T-helper 1 cell treated with Interleukin-12 subunit alpha and Interleukin-12 subunit beta and Interleukin-4 antibody, amounts not matched to agents 30 μg/mL and 1 μg/mL, for 36 hours (primary cell): ENCODE measurements around the gene TMEM106B.
A peak's percentile ranks its signal among the peaks of the same experiment; 100 is the strongest.
"Not testable (repeated sequence)": the region's sequence is repeated elsewhere in the genome, so short reads cannot be mapped to it uniquely, and the experiment has no call there.

Experiments used
- H3K27ac Mint-ChIP-seq: one replicate; pipeline ENCODE4 v1.8.0; 2021; ENCODE audit warnings: mild to moderate bottlenecking, mixed read lengths
- H3K27me3 Mint-ChIP-seq: one replicate; pipeline ENCODE4 v1.8.0; 2021; ENCODE audit warnings: low read depth, mixed read lengths
- H3K36me3 Mint-ChIP-seq: one replicate; pipeline ENCODE4 v1.8.0; 2021; ENCODE audit warnings: low read depth, mixed read lengths
- H3K4me1 Mint-ChIP-seq: one replicate; pipeline ENCODE4 v1.8.0; 2021; ENCODE audit warnings: low read depth, mixed read lengths
- H3K4me3 Mint-ChIP-seq: one replicate; pipeline ENCODE4 v1.8.0; 2021; ENCODE audit warnings: mild to moderate bottlenecking, moderate library complexity, mixed read lengths
- H3K9me3 Mint-ChIP-seq: one replicate; pipeline ENCODE4 v1.8.0; 2021; ENCODE audit warnings: mixed read lengths

The TMEM106B gene

DNA sequence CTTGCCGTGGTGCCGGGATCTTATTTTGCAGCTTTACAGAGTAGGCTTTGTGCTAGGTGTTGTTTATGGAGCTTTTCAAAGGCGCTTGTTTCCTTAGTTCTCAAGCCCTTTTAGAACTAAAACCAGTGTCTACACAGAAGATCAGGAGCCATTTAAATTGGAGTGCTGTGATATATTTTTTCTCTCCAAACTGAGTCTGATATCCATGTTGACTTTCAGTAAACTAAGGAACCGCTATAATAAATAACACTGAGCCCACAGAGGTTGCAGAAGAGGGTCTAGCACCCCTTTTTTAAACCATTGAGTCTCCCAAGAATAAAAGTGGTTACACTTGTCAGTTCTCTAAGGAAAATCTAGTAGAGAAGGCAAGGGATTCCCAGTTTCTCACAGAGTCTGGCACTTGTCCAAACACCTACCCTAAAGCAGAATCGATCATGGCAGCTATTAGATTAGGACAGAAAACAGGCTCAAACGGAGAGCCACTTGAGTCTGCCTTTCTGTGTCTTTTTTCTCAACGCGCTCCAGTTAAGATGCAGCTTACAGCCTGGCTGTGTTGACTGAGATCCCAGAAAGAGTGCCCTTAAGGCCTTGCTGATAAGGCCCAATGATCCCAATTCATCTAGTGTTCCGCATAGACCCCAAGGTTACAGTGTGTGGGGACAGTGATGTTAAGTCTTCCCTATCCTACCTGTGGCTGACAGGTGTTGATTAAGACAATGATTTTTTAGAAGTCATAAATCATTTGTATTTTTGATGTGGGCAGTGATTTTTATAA lies 804 bp downstream of the TMEM106B start:
- peak overlapping the region; percentile 97 for H3K27ac Mint-ChIP-seq
- peak overlapping the region; percentile 95 for H3K4me3 Mint-ChIP-seq
- H3K9me3 Mint-ChIP-seq: no peaks in the 10 kb centered on the region
- peaks cover 32% of the 10 kb centered on the region for H3K4me1 Mint-ChIP-seq
- peaks cover 25% of the 10 kb centered on the region for H3K36me3 Mint-ChIP-seq
- H3K27me3 Mint-ChIP-seq: peaks cover 35% of the 10 kb centered on the region

DNA sequence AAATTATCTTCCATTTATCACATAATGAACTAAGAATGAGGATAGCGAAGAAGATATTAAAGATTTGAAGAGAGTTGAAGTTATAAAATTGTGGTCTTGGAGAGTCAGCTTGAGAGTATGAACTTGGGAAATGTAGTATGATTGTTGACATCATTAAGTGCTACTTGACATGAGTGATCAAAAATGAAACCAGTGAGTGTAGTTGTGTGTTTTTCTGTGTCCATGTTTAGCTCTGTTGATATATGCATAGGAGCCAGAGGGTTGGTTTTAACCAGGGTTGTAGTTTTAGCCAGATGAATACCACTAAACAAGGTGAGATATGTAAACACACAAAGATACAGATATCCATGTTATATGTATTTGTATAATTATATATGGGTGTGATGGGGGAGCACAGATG lies 6.2 kb downstream of the TMEM106B start:
- peaks cover 30% of the 10 kb centered on the region for H3K4me1 Mint-ChIP-seq
- H3K27ac Mint-ChIP-seq: no peak overlapping the region
- peaks cover 58% of the 10 kb centered on the region for H3K36me3 Mint-ChIP-seq
- no peak overlapping the region for H3K4me3 Mint-ChIP-seq
- no peaks in the 10 kb centered on the region for H3K9me3 Mint-ChIP-seq
- no peaks in the 10 kb centered on the region for H3K27me3 Mint-ChIP-seq

DNA sequence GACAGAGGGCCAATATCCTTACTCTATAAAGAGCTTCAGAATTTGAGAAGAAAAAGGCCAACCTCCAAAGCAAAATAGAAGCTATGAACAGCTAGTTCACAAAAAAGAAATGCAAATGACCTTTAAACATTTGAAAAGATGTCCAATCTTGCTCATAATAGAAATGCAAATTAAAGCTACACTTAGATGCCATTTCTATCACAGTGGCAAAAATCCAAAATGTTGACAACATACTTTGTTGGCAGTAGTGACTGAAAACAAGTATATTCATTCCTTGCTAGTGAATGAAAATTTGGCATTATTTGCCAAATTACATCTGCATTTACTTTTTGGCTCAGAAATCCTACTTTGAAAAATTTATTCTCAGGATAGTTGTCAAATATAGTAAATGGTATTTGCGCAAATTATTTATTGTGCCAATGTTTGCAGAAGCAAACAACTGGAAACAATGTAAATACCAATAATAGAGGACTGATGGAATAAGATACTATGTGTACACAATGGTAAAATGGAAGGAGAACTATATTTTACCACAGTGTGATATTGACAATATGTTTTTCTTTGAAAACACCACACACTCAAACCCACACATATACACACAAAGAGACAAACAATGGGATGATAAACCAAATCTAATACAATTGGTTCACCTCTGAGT lies 9.4 kb downstream of the TMEM106B start:
- H3K27ac Mint-ChIP-seq: no peak overlapping the region
- peaks cover 69% of the 10 kb centered on the region for H3K36me3 Mint-ChIP-seq
- H3K4me3 Mint-ChIP-seq: no peak overlapping the region
- peaks cover 3% of the 10 kb centered on the region for H3K9me3 Mint-ChIP-seq
- H3K4me1 Mint-ChIP-seq: peaks cover 34% of the 10 kb centered on the region
- H3K27me3 Mint-ChIP-seq: no peaks in the 10 kb centered on the region

DNA sequence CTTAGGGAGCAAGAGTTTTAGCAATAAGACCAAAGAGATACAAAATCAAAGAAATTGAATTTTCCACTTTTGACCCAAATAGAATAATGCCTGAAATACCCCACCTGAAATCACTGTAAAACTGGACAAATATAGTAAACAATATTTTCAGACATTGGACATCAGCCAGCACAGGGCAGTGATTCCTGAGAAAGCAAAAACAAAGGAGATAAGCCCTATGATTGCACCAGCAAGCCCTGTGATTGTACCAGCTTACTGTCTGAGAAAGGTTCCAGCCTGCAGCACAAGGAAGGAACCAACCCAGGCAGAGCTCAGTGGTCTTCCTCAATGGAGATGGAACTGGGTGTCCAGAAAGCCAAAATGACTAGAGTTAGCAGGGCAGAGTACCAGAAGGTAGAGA lies 10.3 kb downstream of the TMEM106B start:
- H3K4me3 Mint-ChIP-seq: no peak overlapping the region
- peaks cover 68% of the 10 kb centered on the region for H3K36me3 Mint-ChIP-seq
- H3K9me3 Mint-ChIP-seq: peaks cover 10% of the 10 kb centered on the region
- H3K27me3 Mint-ChIP-seq: no peaks in the 10 kb centered on the region
- H3K4me1 Mint-ChIP-seq: peaks cover 40% of the 10 kb centered on the region
- H3K27ac Mint-ChIP-seq: no peak overlapping the region

DNA sequence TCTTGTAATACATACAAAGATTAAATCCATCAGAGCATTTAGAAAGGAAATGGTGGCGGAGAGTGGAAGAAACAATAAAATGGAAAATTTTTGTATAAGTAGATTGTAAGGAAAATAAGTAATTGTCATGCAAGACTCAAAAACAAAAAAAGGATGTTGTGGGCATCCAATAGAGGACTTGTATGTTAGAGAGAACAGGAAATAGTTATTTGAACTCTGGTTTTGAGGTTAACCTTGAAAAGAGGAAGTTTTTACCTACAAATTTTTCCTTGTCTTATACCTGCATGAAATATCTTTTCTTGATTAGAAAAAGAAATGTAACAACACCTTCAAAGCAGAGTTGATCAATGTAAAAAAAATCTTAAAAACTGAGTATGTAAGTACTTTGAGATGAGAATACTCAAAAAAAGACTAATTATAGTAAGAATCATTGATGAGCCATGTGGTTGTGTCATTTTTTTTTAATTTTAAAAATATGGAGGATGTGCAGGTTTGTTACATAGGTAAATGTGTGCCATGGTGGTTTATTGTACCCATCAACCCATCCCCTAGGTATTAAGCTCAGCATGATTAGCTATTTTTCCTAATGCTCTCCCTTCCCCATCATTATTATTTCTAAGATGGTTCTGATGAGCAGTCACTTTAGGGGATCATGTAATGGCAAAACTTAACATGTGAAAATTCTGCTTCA lies 11.9 kb downstream of the TMEM106B start:
- H3K4me1 Mint-ChIP-seq: peaks cover 31% of the 10 kb centered on the region
- no peaks in the 10 kb centered on the region for H3K27me3 Mint-ChIP-seq
- peak overlapping the region; percentile 67 for H3K27ac Mint-ChIP-seq
- peaks cover 58% of the 10 kb centered on the region for H3K36me3 Mint-ChIP-seq
- H3K4me3 Mint-ChIP-seq: peak overlapping the region; percentile 25
- H3K9me3 Mint-ChIP-seq: peaks cover 10% of the 10 kb centered on the region

DNA sequence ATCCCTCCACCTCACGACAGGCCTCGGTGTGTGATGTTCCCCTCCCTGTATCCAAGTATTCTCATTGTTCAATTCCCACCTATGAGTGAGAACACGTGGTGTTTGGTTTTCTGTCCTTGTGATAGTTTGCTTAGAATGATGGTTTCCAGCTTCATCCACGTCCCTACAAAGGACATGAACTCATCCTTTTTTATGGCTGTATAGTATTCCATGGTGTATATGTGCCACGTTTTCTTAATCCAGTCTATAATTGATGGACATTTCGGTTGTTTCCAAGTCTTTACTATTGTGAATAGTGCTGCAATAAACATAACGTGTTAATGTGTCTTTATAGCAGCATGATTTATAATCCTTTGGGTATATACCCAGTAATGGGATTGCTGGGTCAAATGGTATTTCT lies 13.9 kb downstream of the TMEM106B start:
- H3K27me3 Mint-ChIP-seq, H3K27ac Mint-ChIP-seq, H3K4me3 Mint-ChIP-seq: not testable (repeated sequence)
- Mint-ChIP-seq H3K4me1 (peaks cover 31% of the 10 kb centered on the region), H3K9me3 (peaks cover 10% of the 10 kb centered on the region), H3K36me3 (peaks cover 44% of the 10 kb centered on the region)

DNA sequence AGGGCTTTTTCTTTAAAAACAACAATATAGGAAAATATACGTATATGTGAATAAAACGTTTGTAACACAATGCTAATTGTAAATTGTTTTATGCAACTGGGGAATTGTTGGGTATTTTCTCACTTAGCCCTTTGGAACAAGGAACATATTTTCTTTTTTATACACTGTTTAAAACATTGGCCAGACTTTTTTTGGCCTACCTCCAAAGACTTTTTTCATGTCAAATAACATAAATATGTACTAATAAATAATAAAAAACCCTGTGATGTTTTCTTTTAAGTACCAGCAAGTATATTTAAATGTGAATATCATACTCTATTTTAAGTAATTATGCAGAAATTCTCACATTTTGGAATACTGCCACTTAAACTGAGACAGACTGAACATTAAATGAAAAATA lies 15.7 kb downstream of the TMEM106B start:
- H3K27me3 Mint-ChIP-seq: no peaks in the 10 kb centered on the region
- H3K4me1 Mint-ChIP-seq: peaks cover 24% of the 10 kb centered on the region
- no peak overlapping the region for H3K27ac Mint-ChIP-seq
- no peak overlapping the region for H3K4me3 Mint-ChIP-seq
- peaks cover 37% of the 10 kb centered on the region for H3K36me3 Mint-ChIP-seq
- peaks cover 10% of the 10 kb centered on the region for H3K9me3 Mint-ChIP-seq

DNA sequence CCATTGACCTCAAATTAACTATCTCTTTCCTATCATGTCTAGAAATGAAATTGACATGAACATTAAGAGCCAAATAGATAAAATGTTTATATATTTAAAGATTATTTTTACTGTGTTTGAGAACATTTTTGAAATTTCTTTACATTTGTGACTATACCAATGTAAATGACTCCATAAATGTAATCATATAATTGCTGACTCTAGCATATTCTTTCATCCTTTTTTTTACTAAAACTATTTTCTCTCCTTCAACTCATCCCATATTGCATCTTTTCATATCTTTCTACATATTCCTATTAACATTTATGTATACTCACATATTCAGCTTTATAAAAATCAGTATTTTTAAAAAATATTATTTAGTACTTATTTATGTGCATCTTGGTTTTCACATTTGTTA lies 16.9 kb downstream of the TMEM106B start:
- H3K9me3 Mint-ChIP-seq: peaks cover 10% of the 10 kb centered on the region
- no peak overlapping the region for H3K27ac Mint-ChIP-seq
- H3K27me3 Mint-ChIP-seq: no peaks in the 10 kb centered on the region
- H3K36me3 Mint-ChIP-seq: peaks cover 35% of the 10 kb centered on the region
- no peak overlapping the region for H3K4me3 Mint-ChIP-seq
- H3K4me1 Mint-ChIP-seq: peaks cover 17% of the 10 kb centered on the region

DNA sequence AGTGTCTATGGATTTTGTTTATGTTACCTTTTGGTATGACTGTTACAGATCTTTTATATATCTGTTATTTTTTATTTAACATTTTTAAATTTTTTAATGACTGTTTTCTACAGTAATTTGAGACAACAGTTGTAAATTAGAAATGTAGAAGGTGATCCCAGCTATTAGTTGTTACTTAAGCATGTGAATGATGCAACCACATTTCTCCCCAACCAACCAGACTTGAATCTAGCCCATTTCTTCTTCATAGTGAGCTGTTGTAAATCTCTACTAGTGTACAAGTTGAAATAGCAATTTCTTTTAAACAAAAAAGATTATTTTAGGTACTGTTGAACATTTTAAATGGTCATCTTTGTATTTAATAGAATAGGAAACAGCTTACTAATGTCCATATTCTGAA lies 18.0 kb downstream of the TMEM106B start:
- Mint-ChIP-seq H3K27me3 (no peaks in the 10 kb centered on the region), H3K4me3 (no peak overlapping the region), H3K4me1 (peaks cover 10% of the 10 kb centered on the region), H3K27ac (no peak overlapping the region), H3K9me3 (peaks cover 10% of the 10 kb centered on the region), H3K36me3 (peaks cover 39% of the 10 kb centered on the region)

DNA sequence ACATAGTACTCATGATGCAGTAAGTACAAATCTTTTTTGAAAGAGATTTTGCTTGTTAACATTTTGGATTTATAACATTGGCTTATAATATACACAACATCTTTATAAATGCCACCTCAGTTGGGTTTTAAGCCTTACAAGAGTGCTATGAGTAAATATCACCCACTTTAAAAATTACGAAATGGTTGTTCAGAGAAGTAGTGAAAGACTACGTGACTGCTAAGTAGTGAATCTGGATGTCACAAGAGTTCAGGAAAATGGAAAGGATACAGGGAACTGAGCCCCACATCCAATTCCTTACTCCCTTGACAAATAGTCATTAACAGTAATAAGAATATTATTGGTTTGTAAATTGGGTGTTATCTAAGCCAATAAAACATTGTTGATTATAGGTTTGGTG lies 20.0 kb downstream of the TMEM106B start:
- H3K27me3 Mint-ChIP-seq: no peaks in the 10 kb centered on the region
- peaks cover 24% of the 10 kb centered on the region for H3K36me3 Mint-ChIP-seq
- no peak overlapping the region for H3K27ac Mint-ChIP-seq
- H3K4me3 Mint-ChIP-seq: no peak overlapping the region
- H3K9me3 Mint-ChIP-seq: peaks cover 4% of the 10 kb centered on the region
- H3K4me1 Mint-ChIP-seq: peaks cover 4% of the 10 kb centered on the region

DNA sequence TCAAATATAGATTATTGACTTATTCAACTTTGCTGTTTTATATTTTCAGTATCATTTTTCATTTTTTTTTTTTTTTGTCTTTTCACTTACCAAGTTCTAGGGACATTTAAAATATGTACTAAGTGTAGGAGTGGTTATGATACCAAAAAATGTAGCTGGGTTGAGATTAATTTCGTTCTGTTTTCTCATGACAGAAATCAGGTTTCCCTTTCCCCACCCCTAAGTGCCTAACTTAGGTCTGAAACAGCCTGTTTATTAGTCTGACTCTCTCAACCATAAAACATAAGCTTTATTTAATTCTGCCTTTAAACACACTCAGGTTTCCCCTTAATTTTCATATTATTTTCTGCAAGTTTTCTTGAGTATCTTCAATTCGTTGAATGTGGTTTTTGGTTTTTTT lies 22.1 kb downstream of the TMEM106B start:
- H3K4me3 Mint-ChIP-seq: no peak overlapping the region
- H3K27me3 Mint-ChIP-seq: no peaks in the 10 kb centered on the region
- no peaks in the 10 kb centered on the region for H3K4me1 Mint-ChIP-seq
- H3K36me3 Mint-ChIP-seq: peaks cover 29% of the 10 kb centered on the region
- H3K27ac Mint-ChIP-seq: no peak overlapping the region
- peaks cover under 1% of the 10 kb centered on the region for H3K9me3 Mint-ChIP-seq

DNA sequence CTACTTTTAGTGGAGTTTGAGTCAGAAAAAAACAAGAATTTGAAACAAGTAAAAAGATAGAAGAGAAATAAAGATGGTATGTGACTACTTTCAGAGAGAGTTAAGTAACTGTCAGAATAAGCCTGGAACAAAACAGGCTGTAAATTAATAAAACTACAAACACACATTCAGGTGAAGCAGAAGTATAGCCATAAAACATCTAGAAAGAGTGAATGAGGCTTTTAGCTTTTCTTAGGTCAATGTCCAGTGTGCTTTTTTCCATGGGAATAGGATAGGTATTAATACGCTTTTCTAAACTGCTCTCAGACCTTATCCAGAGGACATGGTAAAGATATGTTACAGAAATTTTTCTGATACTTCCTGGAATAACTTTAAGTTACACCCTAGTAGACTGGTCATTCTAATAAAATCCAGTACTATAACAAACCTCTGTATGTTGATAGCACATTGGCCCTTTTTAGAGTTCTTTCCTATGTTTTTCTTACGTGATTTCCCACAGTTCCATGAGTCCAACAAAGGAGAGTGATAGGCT lies 23.3 kb downstream of the TMEM106B start:
- Mint-ChIP-seq H3K36me3 (peaks cover 39% of the 10 kb centered on the region), H3K27ac (no peak overlapping the region), H3K27me3 (no peaks in the 10 kb centered on the region), H3K9me3 (peaks cover 10% of the 10 kb centered on the region), H3K4me1 (peaks cover 5% of the 10 kb centered on the region), H3K4me3 (no peak overlapping the region)

DNA sequence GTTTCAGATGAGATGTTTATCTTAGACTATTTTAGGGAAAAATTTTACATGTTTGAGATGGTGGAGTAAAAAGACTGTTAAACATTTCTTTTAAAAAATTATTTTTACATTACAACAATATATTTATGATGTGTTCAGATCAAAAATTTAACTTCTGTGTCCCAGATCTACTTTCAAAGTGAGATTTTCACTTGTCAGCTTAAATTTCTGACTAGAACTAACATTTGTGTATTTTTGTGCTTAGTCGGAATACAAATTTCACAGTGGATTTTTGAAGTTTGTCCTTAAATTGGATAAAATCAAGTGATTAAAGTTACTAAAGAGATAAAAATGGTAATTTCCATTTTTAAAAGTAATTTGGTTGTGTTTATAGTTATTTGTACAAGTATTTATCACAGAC lies 24.9 kb downstream of the TMEM106B start:
- Mint-ChIP-seq H3K27ac (no peak overlapping the region), H3K4me3 (no peak overlapping the region), H3K36me3 (peaks cover 38% of the 10 kb centered on the region), H3K4me1 (peaks cover 9% of the 10 kb centered on the region), H3K9me3 (peaks cover 14% of the 10 kb centered on the region), H3K27me3 (no peaks in the 10 kb centered on the region)

DNA sequence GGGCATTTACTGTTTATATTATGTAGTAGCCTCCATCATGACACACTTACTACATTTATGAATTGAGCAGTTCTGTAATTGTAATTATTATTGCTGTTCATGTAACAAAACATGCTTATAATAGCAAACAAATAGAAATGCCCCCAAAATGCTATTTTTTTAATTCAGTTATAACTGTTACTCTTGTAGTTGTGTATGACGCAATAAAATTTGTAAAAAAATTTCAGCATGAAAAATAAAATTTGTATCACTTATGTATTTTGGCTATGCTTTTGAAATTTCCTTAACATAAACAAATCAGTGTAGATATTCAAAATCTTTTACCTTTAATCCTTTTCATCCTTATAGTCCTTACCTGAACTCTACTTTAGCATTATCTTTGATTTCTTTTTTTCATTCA lies 25.9 kb downstream of the TMEM106B start:
- Mint-ChIP-seq H3K9me3 (peaks cover 14% of the 10 kb centered on the region), H3K27ac (no peak overlapping the region), H3K4me1 (peaks cover 9% of the 10 kb centered on the region), H3K4me3 (no peak overlapping the region), H3K36me3 (peaks cover 35% of the 10 kb centered on the region), H3K27me3 (no peaks in the 10 kb centered on the region)

DNA sequence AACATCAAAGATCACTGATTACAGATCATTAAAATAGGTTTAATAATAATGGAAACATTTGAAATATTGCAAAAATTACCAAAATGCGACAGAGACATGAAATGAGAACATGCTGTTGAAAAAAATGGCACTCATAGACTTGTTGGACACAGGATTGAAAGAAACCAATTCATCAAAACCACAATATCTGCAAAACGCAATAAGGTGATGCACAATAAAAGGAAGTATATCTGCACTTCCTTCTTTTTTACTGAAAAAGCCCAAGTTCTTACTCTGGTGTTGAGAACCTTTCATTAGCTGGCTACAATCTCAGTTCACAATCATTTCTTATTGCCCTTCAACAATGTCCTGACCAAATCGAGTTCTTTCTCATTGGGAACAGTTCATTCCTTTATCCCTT lies 28.7 kb downstream of the TMEM106B start:
- Mint-ChIP-seq H3K9me3 (peaks cover 14% of the 10 kb centered on the region), H3K36me3 (peaks cover 23% of the 10 kb centered on the region), H3K4me1 (peaks cover 9% of the 10 kb centered on the region), H3K4me3 (no peak overlapping the region), H3K27me3 (no peaks in the 10 kb centered on the region), H3K27ac (no peak overlapping the region)
